Measurements from ENCODE around the gene SRCIN1. TPM values are rescaled to one million over a fixed set of nuclear protein-coding genes. Genes with fewer than 3 reads are reported as not detected.

The SRCIN1 gene
- polyA plus RNA-seq, 6 donors from 2014 or later: not detected

- ATAC-seq (ENCODE audit: low read depth in 2 of 2): no peak
- no peak overlapping the region for H3K27ac Mint-ChIP-seq
- no peak for DNase-seq
- peaks cover 0 to 7% of the 10 kb centered on the region in 2 donors for H3K36me3 Mint-ChIP-seq
- peaks cover 29 to 31% (median 29%) of the 10 kb centered on the region in 3 donors for H3K4me1 Mint-ChIP-seq
- peaks cover 0 to 4% (median 0%) of the 10 kb centered on the region in 7 donors for H3K9me3 Mint-ChIP-seq
- no peak overlapping the region for H3K4me3 Mint-ChIP-seq
- H3K27me3 Mint-ChIP-seq: peaks cover 56 to 98% (median 94%) of the 10 kb centered on the region in 3 donors
Observed at GRCh38 chr17:38567350-38567749, 38.4 kb downstream of the SRCIN1 start.

DNA sequence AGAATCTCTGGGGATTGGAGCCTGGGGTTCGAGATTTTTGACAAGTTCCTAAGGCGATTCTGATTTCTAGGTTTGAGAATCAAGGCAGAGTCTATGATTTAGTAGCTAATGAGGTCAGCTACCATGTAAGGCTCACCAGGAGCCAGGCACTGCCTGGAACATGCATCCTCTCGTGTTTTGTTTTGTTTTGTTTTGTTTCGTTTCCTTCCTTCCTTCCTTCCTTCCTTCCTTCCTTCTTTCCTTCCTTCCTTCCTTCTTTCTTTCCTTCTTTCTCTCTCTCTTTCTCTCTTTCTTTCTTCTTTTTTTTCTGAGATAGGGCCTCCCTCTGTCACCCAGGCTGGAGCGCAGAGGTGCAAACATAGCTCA lies 39.1 kb downstream of the SRCIN1 start:
- H3K27me3 Mint-ChIP-seq: peaks cover 56 to 96% (median 91%) of the 10 kb centered on the region in 3 donors
- DNase-seq: no peak
- H3K9me3 Mint-ChIP-seq: peaks cover 0 to 4% (median 0%) of the 10 kb centered on the region in 7 donors
- H3K4me3 Mint-ChIP-seq: peak overlapping the region in 2 of 8 donors; percentile 1 to 15
- H3K4me1 Mint-ChIP-seq: peaks cover 26 to 30% (median 27%) of the 10 kb centered on the region in 3 donors
- no peak for ATAC-seq (ENCODE audit: low read depth in 2 of 2)
- peak overlapping the region in 1 of 6 donors; percentile 86 for H3K27ac Mint-ChIP-seq
- peaks cover 0 to 7% of the 10 kb centered on the region in 2 donors for H3K36me3 Mint-ChIP-seq

- Mint-ChIP-seq H3K27ac (no peak overlapping the region), H3K27me3 (peaks cover 50 to 91% (median 89%) of the 10 kb centered on the region in 3 donors), H3K4me1 (peaks cover 22 to 26% (median 23%) of the 10 kb centered on the region in 3 donors), H3K36me3 (peaks cover 0 to 7% of the 10 kb centered on the region in 2 donors), H3K9me3 (peaks cover 0 to 4% (median 0%) of the 10 kb centered on the region in 7 donors), H3K4me3 (no peak overlapping the region)
- ATAC-seq (ENCODE audit: low read depth in 2 of 2): no peak
- DNase-seq: no peak
Observed at GRCh38 chr17:38565853-38566665, 39.7 kb downstream of the SRCIN1 start.

- Mint-ChIP-seq H3K27me3 (peaks cover 40 to 85% (median 83%) of the 10 kb centered on the region in 3 donors), H3K9me3 (peaks cover 0 to 4% (median 0%) of the 10 kb centered on the region in 7 donors), H3K4me3 (no peak overlapping the region), H3K4me1 (peaks cover 33% of the 10 kb centered on the region in 3 donors), H3K27ac (no peak overlapping the region), H3K36me3 (peaks cover 0 to 7% of the 10 kb centered on the region in 2 donors)
- no peak for DNase-seq
- ATAC-seq (ENCODE audit: low read depth in 2 of 2): no peak
Observed at GRCh38 chr17:38564869-38565268, 40.9 kb downstream of the SRCIN1 start.

- Mint-ChIP-seq H3K4me3 (peak overlapping the region in 2 of 8 donors; percentile 40 to 54), H3K36me3 (peaks cover 0 to 7% of the 10 kb centered on the region in 2 donors), H3K9me3 (peaks cover 0 to 4% (median 0%) of the 10 kb centered on the region in 7 donors), H3K27me3 (peaks cover 35 to 80% (median 78%) of the 10 kb centered on the region in 3 donors), H3K4me1 (peaks cover 34 to 38% (median 37%) of the 10 kb centered on the region in 3 donors), H3K27ac (peak overlapping the region in 1 of 6 donors; percentile 93)
- no peak for DNase-seq
- ATAC-seq (ENCODE audit: low read depth in 2 of 2): no peak
Observed at GRCh38 chr17:38564254-38564837, 41.4 kb downstream of the SRCIN1 start.

DNA sequence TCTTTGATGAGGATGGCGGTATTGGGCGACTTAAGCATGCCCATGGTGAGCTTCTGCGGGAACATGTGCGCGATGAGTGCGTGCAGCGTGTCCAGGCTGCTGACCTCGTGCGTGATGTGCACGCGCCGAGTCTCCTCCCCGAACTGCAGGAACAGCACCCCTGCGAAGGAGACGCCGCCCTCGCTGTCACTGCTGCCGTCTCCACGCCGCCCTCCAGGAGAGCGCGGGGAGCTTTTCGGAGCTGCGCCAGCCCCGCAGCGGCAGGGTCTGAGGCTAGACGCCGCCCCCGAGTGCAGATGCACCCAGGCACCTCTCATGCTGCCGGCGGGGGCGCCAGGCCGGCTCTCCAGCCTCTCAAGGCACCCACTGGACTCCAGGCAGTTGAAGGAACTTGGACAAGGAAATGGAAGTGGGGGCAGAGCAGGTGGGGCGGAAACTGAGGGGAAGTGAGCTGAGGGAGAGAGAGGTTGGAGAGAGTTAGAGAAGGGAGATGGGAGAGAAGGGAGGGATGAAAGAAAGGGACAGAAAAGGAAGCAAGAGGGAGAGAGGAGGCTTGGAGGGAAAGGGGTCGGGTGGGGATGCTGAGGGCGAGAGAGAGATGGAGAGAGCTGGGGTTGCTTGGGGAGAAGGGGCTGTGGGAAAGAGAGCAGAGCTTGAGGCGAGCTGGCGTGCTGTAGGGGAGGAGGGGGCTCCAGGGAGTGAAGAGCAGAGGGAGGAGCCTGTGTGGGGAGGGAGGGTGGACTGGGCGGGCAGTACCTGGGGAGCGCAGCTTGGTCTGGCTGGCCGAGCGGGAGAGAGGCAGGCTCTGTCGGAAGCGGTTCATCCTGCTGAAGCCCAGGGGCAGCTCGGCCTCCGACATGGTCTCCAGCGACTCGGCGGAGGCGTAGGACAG lies 42.1 kb downstream of the SRCIN1 start:
- Mint-ChIP-seq H3K27ac (peak overlapping the region in 1 of 6 donors; percentile 93), H3K4me3 (peak overlapping the region in 7 of 8 donors; percentile 15 to 88 (median 47)), H3K36me3 (peaks cover 0 to 7% of the 10 kb centered on the region in 2 donors), H3K9me3 (peaks cover 0 to 4% (median 0%) of the 10 kb centered on the region in 7 donors), H3K4me1 (peaks cover 42 to 46% (median 44%) of the 10 kb centered on the region in 3 donors), H3K27me3 (peaks cover 27 to 73% (median 71%) of the 10 kb centered on the region in 3 donors)
- ATAC-seq (ENCODE audit: low read depth in 2 of 2): no peak
- no peak for DNase-seq

DNA sequence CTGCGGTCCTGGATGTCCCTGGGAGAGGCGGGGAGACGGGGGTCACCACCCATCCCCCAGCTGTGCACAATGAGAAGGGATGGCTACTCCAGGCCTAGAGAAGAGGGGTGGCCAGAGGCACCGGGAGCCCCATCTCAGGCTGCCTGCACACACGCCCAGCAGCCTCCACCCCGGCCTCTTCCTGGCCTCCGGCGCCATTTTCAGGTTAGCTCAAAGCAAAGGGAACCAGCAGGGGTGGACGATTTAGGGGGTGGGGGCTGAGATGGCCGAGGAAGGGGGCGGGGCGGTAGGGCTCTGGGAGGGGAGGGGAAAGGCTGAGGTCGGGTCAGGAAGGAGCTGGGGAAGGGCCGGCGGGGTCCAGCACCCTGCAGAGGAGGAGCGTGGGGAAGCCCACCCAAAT lies 42.8 kb downstream of the SRCIN1 start:
- peaks cover 44 to 50% (median 48%) of the 10 kb centered on the region in 3 donors for H3K4me1 Mint-ChIP-seq
- DNase-seq (no peak), ATAC-seq (ENCODE audit: low read depth in 2 of 2) (no peak)
- no peaks in the 10 kb centered on the region for H3K36me3 Mint-ChIP-seq
- peak overlapping the region in 2 of 8 donors; percentile 15 to 39 for H3K4me3 Mint-ChIP-seq
- H3K9me3 Mint-ChIP-seq: peaks cover 0 to 4% (median 0%) of the 10 kb centered on the region in 7 donors
- H3K27me3 Mint-ChIP-seq: peaks cover 21 to 65% (median 64%) of the 10 kb centered on the region in 3 donors
- no peak overlapping the region for H3K27ac Mint-ChIP-seq

- Mint-ChIP-seq H3K36me3 (no peaks in the 10 kb centered on the region), H3K4me1 (peaks cover 44 to 50% (median 48%) of the 10 kb centered on the region in 3 donors), H3K27me3 (peaks cover 18 to 58% (median 56%) of the 10 kb centered on the region in 3 donors), H3K27ac (peak overlapping the region in 2 of 6 donors; percentile 36 to 69), H3K4me3 (peak overlapping the region in 6 of 8 donors; percentile 24 to 41 (median 30)), H3K9me3 (peaks cover 0 to 4% (median 0%) of the 10 kb centered on the region in 7 donors)
- DNase-seq (no peak), ATAC-seq (ENCODE audit: low read depth in 2 of 2) (no peak)
Observed at GRCh38 chr17:38562215-38562569, 43.6 kb downstream of the SRCIN1 start.

GRCh38 chr17:38561416-38562214 lies 44.1 kb downstream of the SRCIN1 start:
- Mint-ChIP-seq H3K4me3 (peak overlapping the region in 4 of 8 donors; percentile 30 to 63 (median 52)), H3K4me1 (peaks cover 40 to 50% (median 45%) of the 10 kb centered on the region in 3 donors)

GRCh38 chr17:38560503-38561318 lies 45.0 kb downstream of the SRCIN1 start:
- Mint-ChIP-seq H3K27me3 (peaks cover 5 to 53% (median 44%) of the 10 kb centered on the region in 3 donors), H3K4me1 (peaks cover 40 to 50% (median 45%) of the 10 kb centered on the region in 3 donors), H3K36me3 (no peaks in the 10 kb centered on the region), H3K4me3 (peak overlapping the region; percentile 13 to 98 (median 68)), H3K9me3 (peaks cover 0 to 1% (median 0%) of the 10 kb centered on the region in 7 donors), H3K27ac (no peak overlapping the region)
- ATAC-seq (ENCODE audit: low read depth in 2 of 2) (no peak), DNase-seq (no peak)

More at GRCh38 chr17:38561416-38562214, 44.1 kb downstream of the SRCIN1 start:
- peaks cover 12 to 56% (median 53%) of the 10 kb centered on the region in 3 donors for H3K27me3 Mint-ChIP-seq
- DNase-seq: no peak
- peaks cover 0 to 1% (median 0%) of the 10 kb centered on the region in 7 donors for H3K9me3 Mint-ChIP-seq
- no peak for ATAC-seq (ENCODE audit: low read depth in 2 of 2)
- no peaks in the 10 kb centered on the region for H3K36me3 Mint-ChIP-seq
- no peak overlapping the region for H3K27ac Mint-ChIP-seq

- H3K9me3 Mint-ChIP-seq: peaks cover 0 to 1% (median 0%) of the 10 kb centered on the region in 7 donors
- H3K27me3 Mint-ChIP-seq: peaks cover 9 to 49% (median 36%) of the 10 kb centered on the region in 3 donors
- no peak overlapping the region for H3K27ac Mint-ChIP-seq
- H3K36me3 Mint-ChIP-seq: no peaks in the 10 kb centered on the region
- no peak for DNase-seq
- H3K4me3 Mint-ChIP-seq: peak overlapping the region in 5 of 8 donors; percentile 24 to 98 (median 97)
- ATAC-seq (ENCODE audit: low read depth in 2 of 2): no peak
- peaks cover 40 to 50% (median 45%) of the 10 kb centered on the region in 3 donors for H3K4me1 Mint-ChIP-seq
Observed at GRCh38 chr17:38559880-38560230, 45.9 kb downstream of the SRCIN1 start.

Data from naive B cell (primary cell).